Measurements from ENCODE around the gene LRRC9. TPM values are rescaled to one million over a fixed set of nuclear protein-coding genes. Genes with fewer than 3 reads are reported as not detected.

Gene LRRC9
- total RNA-seq, 4 donors from 2014 or later: not detected

DNA sequence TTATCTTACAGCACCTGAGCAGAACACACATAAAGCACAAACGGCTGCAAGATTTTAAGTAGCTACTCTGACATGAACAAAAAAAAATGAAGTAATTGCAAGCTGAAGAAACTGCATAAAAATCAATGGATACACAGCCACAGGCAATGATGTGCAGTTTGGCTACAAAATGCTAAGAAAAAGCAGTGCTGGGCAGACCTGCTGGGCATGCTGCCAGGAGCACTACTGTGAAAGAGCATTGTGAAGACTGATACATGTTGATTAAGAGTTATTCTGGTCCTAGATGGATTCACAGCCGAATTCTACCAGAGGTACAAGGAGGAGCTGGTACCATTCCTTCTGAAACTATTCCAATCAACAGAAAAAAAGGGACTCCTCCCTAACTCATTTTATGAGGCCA is 29.3 kb upstream of the LRRC9 start:
- no peak for ATAC-seq
- no peaks in the 10 kb centered on the region for H3K36me3 ChIP-seq
- no peaks in the 10 kb centered on the region for H3K4me1 ChIP-seq
- no peaks in the 10 kb centered on the region for H3K27me3 ChIP-seq
- WGBS, 2 donors (ENCODE audit: low coverage in 1 of 2): 56 to 76% methylated on average over 2 of the region's 2 CpGs
- TF ChIP-seq POLR2AphosphoS5 (IDR thresholded peaks at IDR 0.05) (no peak), POLR2A (IDR thresholded peaks at IDR 0.05) (no peak), EP300 (IDR thresholded peaks at IDR 0.05) (no peak)
- TF ChIP-seq, protein P1, sequence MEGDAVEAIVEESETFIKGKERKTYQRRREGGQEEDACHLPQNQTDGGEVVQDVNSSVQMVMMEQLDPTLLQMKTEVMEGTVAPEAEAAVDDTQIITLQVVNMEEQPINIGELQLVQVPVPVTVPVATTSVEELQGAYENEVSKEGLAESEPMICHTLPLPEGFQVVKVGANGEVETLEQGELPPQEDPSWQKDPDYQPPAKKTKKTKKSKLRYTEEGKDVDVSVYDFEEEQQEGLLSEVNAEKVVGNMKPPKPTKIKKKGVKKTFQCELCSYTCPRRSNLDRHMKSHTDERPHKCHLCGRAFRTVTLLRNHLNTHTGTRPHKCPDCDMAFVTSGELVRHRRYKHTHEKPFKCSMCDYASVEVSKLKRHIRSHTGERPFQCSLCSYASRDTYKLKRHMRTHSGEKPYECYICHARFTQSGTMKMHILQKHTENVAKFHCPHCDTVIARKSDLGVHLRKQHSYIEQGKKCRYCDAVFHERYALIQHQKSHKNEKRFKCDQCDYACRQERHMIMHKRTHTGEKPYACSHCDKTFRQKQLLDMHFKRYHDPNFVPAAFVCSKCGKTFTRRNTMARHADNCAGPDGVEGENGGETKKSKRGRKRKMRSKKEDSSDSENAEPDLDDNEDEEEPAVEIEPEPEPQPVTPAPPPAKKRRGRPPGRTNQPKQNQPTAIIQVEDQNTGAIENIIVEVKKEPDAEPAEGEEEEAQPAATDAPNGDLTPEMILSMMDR (IDR thresholded peaks at IDR 0.05): no peak
- H3K9me3 ChIP-seq: no peaks in the 10 kb centered on the region
- no peak overlapping the region for H3K27ac ChIP-seq
- H3K4me3 ChIP-seq: no peak overlapping the region

- ATAC-seq: no peak
- H3K27me3 ChIP-seq: no peaks in the 10 kb centered on the region
- no peak for TF ChIP-seq EP300 (IDR thresholded peaks at IDR 0.05)
- no peak for TF ChIP-seq POLR2AphosphoS5 (IDR thresholded peaks at IDR 0.05)
- TF ChIP-seq, protein P1 (IDR thresholded peaks at IDR 0.05): no peak
- TF ChIP-seq POLR2A (IDR thresholded peaks at IDR 0.05): no peak
- H3K36me3 ChIP-seq: no peaks in the 10 kb centered on the region
- no peak overlapping the region for H3K27ac ChIP-seq
- no peaks in the 10 kb centered on the region for H3K4me1 ChIP-seq
- 50 to 53% methylated on average over 1 of the region's 1 CpG for WGBS, 2 donors (ENCODE audit: low coverage in 1 of 2)
- no peak overlapping the region for H3K4me3 ChIP-seq
- H3K9me3 ChIP-seq: no peaks in the 10 kb centered on the region
Measured at GRCh38 chr14:59895721-59896120, 24.2 kb upstream of the LRRC9 start.

DNA sequence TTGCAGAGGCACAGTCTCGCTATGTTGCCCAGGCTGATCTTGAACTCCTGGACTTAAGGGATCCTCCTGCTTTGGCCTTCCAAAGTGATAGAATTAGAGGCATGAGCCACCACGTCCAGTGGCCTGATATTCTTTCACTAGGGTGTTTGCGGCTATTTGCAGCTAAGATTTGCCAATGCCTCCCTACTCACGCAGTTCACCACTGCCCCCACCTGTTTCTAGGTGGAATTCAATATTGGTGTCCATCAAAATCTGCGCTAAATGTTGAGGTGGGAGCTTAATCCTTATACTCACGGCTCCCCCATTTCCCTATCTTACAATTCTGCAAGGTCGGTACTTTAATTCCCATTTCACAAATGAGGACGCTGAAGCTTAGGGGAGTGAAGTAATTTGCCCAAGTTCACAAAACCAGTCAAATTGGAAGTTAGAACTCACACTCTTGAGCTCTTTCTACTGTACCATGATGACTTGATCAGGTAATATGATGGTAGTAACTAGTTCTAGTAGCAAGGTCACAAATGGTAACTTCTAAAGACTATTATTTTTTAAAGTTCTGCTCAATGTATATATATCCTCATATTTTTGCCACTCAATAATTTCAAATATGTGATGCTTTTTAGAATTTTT is 22.1 kb upstream of the LRRC9 start:
- TF ChIP-seq EP300 (IDR thresholded peaks at IDR 0.05): no peak
- TF ChIP-seq, protein P1 (IDR thresholded peaks at IDR 0.05): peak in 2 of 4 experiments; percentile 38 to 50
- H3K9me3 ChIP-seq: no peaks in the 10 kb centered on the region
- 26 to 29% methylated on average over 6 to 8 of the region's 8 CpGs for WGBS, 2 donors (ENCODE audit: low coverage in 1 of 2)
- H3K36me3 ChIP-seq: no peaks in the 10 kb centered on the region
- no peaks in the 10 kb centered on the region for H3K27me3 ChIP-seq
- ATAC-seq: no peak
- H3K4me1 ChIP-seq: no peaks in the 10 kb centered on the region
- H3K4me3 ChIP-seq: no peak overlapping the region
- H3K27ac ChIP-seq: no peak overlapping the region

GRCh38 chr14:59900556-59900955 is 19.4 kb upstream of the LRRC9 start:
- Histone ChIP-seq H3K9me3 (no peaks in the 10 kb centered on the region), H3K4me3 (no peak overlapping the region), H3K36me3 (no peaks in the 10 kb centered on the region), H3K4me1 (no peaks in the 10 kb centered on the region), H3K27me3 (no peaks in the 10 kb centered on the region), H3K27ac (no peak overlapping the region)
- no peak for ATAC-seq
- WGBS, 2 donors (ENCODE audit: low coverage in 1 of 2): 73 to 89% methylated on average over 3 of the region's 3 CpGs
- no peak for TF ChIP-seq POLR2AphosphoS5 (IDR thresholded peaks at IDR 0.05)

- no peaks in the 10 kb centered on the region for H3K9me3 ChIP-seq
- H3K4me1 ChIP-seq: no peaks in the 10 kb centered on the region
- no peak overlapping the region for H3K27ac ChIP-seq
- TF ChIP-seq, protein P1 (IDR thresholded peaks at IDR 0.05): no peak
- TF ChIP-seq EP300 (IDR thresholded peaks at IDR 0.05) (no peak), POLR2A (IDR thresholded peaks at IDR 0.05) (no peak), POLR2AphosphoS5 (IDR thresholded peaks at IDR 0.05) (no peak)
- peaks cover 3% of the 10 kb centered on the region for H3K27me3 ChIP-seq
- H3K36me3 ChIP-seq: no peaks in the 10 kb centered on the region
- no peak overlapping the region for H3K4me3 ChIP-seq
- ATAC-seq: no peak
- 55 to 58% methylated on average over 2 of the region's 2 CpGs for WGBS, 2 donors (ENCODE audit: low coverage in 1 of 2)
Measured at GRCh38 chr14:59904184-59904583, 15.8 kb upstream of the LRRC9 start.

All from gastroesophageal sphincter (tissue), 4 donors.